ENCODE measurements around the gene LPAR1.

Gene LPAR1

DNA sequence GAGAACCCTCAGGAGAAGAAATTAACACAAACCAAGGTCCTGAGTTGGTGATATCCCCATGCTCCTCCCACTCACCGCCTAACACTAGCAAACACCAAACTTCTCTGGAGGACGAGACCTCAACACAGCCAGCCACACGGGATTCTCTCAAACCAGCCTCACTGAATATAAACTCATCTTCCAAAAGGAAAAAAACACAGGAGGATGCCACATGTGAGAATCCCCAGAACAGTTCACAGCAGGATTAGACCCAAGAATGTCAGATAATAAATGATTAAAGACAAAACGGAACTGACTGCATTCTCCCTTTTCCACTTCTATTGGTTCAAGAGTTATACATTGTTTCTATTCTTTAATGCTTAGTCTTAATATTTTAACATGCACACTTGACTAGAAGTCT lies 89.2 kb downstream of the LPAR1 start:
- no peak for DNase-seq

DNA sequence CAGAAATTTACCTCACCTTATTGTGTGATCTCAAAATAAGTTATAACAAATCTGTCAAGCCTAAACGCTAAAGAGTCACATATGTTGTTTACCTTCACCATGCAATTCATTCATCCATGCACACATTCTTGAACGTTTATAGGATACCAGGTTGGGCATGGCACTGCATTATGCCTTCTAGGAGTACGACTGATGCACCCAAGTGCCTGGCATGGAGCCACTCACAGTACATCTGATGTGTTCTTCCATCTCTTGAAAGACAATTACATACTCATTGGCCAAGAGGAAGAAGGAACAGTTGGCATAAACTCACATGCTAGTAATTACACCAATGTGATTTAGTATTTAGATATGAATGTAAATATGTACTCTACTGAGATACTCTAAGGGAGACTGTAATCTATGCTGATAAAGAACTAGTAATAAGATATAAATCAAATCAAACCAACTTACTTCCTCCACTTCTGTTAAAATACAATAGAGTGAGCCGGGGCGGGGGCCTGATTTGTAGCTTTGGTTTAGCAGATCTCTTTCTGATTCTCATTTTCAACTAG lies 90.7 kb downstream of the LPAR1 start:
- DNase-seq = no peak

DNA sequence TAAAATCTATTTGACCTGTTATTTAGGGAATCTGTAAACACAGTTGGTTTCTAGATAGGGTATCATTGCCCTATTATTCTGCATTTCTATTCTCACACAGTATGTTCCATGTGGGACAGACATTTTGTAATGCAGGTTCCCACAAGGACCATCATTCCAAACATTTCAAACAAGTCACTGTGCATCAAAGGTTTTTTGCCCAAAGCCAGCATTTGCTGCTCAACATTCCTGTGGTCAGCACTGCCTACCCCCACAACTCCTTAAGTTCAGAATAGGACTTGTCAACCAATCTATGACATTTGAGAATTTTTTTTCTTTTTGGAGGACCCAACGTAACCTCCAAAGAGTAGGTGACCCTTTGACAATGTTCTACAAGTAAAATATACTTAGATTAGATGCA lies 95.7 kb downstream of the LPAR1 start:
- DNase-seq = no peak

- DNase-seq = no peak
Measured at GRCh38 chr9:110940951-110941557, 97.2 kb downstream of the LPAR1 start.

GRCh38 chr9:110939573-110939972 lies 98.7 kb downstream of the LPAR1 start:
- no peak for DNase-seq

DNA sequence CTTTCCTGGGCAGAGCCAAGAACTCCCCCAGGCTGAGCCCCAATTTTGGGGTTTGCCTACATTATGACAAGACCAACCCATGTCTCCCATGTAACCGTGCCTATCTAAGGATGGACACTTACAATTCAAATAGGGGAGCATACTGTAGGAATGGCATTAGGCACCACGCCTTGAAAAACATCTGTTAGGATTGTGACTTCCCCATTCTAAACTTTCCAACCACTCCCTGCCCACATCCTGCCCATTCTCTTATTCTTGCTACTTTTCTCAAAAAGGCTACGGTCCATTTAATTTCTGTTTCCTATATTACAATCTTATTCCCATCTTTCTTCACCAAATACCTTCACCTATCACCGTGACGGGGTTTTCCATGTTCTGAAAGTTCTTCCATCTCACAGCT lies 99.2 kb downstream of the LPAR1 start:
- no peak for DNase-seq

DNA sequence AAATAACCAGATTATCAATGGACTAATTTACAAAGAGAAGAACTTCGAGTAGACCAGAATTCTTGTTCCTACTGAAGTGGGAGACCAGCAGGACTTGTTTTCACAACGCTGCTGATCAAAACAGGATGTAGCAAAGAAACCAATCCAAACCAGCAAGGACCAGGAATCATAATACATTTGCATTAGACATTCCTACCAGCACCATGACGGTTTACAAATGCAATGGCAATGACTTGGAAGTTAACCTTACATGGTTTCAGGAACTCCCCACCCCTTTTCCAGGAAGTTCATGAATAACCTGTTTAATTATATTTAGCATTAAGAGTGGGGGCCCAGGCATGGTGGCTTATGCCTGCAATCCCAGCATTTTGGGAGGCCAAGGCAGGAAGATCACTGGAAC lies 100.0 kb downstream of the LPAR1 start:
- no peak for DNase-seq

GRCh38 chr9:110936719-110937452 lies 101.4 kb downstream of the LPAR1 start:
- no peak for DNase-seq

- DNase-seq = no peak
Measured at GRCh38 chr9:110936237-110936636, 102.0 kb downstream of the LPAR1 start.

GRCh38 chr9:110935829-110936228 lies 102.4 kb downstream of the LPAR1 start:
- DNase-seq = no peak

DNA sequence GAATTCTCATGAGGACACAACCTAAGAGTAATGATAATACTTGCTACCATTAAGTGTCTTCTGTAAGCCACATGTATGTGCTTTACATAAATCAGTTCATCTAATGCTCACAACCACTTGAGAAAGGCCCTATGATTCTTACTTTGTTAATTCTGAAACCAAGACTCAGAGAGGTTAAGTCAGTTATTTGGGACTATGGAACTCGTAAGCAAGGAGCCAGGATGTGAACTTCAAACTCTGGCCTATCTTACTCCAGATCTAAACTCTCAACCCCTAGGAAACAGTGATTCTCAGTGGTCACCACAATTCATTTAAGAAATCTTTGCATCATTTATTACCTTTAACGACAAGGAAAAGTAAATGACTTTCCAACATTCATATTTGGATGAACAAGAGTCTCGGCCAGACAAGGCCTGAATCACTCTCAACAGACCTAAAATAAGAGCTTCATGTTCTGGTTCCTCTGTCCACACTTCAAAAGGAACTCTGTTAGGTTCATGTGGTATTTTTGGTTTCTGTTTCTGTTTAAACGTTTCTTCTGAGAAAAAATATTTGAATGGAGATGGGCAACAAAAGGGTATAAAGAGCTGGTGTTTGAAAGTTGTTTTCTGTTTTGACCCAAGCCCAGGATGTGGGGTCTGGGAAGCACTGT lies 104.8 kb downstream of the LPAR1 start:
- DNase-seq = no peak

DNA sequence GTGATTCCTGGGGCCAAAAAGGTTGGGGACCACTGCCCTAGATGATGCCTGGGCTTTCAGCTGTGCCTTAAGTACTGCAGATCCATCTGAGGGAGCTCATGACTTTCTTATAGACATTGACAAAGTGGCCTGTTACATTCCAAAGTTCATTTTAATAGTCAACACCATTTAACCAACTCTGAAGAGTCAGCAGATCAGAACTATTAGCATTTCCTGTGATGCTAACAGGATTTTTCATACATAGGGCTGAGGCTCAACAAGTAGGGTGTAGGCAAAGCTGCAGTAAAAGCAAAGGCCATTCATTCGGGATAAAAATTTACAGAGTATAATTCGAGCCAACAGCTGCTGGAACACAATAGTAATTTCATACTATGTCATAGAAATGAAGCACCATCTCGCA lies 105.4 kb downstream of the LPAR1 start:
- DNase-seq = no peak

DNA sequence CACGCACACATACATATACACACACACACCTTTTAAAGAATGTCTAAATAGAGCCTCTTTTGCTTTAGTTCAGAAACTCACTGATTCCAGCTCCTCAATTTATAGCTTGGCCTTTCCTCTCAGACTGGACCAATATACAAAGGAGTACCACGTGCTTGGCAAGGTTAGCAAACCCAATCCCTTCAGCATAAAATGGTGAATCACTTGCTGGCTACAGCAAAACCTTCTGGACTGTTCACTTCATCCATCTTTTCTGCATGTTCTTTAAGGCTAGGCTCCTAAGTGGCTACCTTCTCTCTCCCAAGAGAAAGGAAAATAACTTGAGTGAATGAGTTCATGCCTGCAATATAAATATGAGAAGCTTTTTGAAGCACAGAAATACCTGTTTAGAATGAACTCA lies 109.7 kb downstream of the LPAR1 start:
- DNase-seq = no peak

DNA sequence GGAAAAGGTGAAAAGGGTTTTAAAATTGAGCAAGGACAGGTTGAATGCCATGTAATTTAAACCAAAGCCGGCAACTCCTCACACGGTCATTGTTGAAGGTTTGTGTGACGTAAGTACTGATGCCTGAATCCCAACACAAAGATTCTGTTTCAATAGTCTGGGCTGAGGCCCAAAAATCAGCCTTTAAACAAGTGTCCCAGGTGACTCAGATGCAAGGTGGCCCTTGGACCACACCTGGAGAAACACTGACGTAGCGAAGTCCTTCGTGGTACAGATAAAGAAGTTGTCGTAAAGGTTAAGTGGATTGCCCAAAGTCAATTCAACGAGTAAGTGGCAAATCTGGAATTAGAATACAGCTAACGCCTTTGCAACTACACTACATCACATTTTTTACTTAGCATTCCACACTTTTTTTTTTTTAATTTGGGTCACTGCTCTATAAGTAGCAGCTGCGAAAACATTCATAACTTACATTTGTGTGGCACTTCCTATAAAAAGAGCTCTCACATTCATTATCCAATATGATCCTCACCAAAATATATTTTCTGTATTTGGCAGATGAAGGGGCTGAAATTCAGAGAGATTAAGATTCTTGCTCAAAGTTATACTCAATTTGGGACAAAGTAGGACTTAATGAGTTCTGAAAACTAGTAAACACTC lies 111.3 kb downstream of the LPAR1 start:
- DNase-seq = no peak

GRCh38 chr9:110923601-110924000 lies 114.7 kb downstream of the LPAR1 start:
- no peak for DNase-seq

- no peak for DNase-seq
Measured at GRCh38 chr9:110922145-110922544, 116.1 kb downstream of the LPAR1 start.

DNA sequence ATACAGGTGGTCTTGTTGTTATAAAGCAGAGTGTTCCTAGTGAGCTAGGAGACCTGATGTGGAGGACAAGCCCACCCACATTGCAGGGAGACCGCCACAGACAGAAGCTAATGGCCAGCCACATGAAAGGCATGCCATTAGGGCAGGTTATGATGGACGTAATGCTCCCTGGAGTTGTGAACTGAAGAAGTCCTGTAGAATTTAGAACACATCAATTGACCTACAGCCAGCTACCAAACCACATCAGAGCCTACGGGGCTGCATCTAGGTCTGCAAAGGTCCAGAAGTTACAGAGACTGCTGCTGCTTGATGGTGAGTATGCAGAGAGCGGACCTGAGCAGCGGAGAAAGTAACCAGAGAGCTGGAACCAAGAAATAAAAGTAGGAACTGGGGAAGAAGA lies 116.6 kb downstream of the LPAR1 start:
- DNase-seq = no peak

GRCh38 chr9:110919609-110920008 lies 118.7 kb downstream of the LPAR1 start:
- DNase-seq = no peak

DNA sequence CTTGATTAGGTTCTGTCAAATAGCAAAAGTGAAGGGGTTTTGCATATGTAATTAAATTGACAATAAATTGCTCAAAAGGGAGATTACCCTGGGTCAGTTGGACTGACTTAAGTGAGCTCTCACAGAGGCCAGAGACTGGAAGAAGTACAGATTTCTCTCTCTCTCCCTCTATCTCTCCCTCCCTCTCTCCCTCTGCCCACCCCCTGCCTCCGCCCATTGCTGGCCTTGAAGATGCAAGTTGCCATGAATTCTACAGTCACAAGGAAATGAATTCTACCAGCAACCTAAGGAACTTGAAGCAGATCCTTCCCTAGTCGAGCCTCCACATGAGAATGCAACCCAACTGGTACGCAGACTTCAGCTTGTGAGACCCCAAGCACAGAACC lies 119.2 kb downstream of the LPAR1 start:
- DNase-seq = no peak

- DNase-seq = no peak
Measured at GRCh38 chr9:110918316-110919049, 119.8 kb downstream of the LPAR1 start.

GRCh38 chr9:110916403-110916802 lies 121.9 kb downstream of the LPAR1 start:
- no peak for DNase-seq

GRCh38 chr9:110912419-110913291 lies 125.6 kb downstream of the LPAR1 start:
- DNase-seq = no peak

Measured in NCI-H1417 (cell line).